Urothelium cell line (cell line): ENCODE data around the gene CPNE9.

Source experiments
- DNase-seq: peaks from one replicate; pipeline ENCODE4 v3.0.0; 2011; ENCODE audit warnings: low spot score, mixed read lengths
- FAIRE-seq: peaks from 2 replicates; lab custom pipeline; 2011; peaks lifted over from hg19 to GRCh38; lab: Jason Lieb, UNC

The CPNE9 gene

GRCh38 chr3:9703736-9704346 lies at the start of gene CPNE9:
TSS of gene CPNE9 (plus strand) at chr3:9703833. CDS start at chr3:9703997, 164 bp downstream.
- FAIRE-seq (no peak), DNase-seq (no peak)

- DNase-seq (no peak), FAIRE-seq (no peak)
Measured at GRCh38 chr3:9659849-9660248, 43.8 kb upstream of the CPNE9 start.

- FAIRE-seq: no peak
- no peak for DNase-seq
Measured at GRCh38 chr3:9660972-9661371, 42.7 kb upstream of the CPNE9 start.

GRCh38 chr3:9664119-9664751 lies 39.4 kb upstream of the CPNE9 start:
- DNase-seq: no peak
- no peak for FAIRE-seq

GRCh38 chr3:9666704-9667445 lies 36.8 kb upstream of the CPNE9 start:
- FAIRE-seq (no peak), DNase-seq (no peak)

GRCh38 chr3:9669277-9669676 lies 34.4 kb upstream of the CPNE9 start:
- FAIRE-seq: no peak
- DNase-seq: no peak

GRCh38 chr3:9669720-9670432 lies 33.8 kb upstream of the CPNE9 start:
- FAIRE-seq (no peak), DNase-seq (no peak)

GRCh38 chr3:9673082-9673481 lies 30.6 kb upstream of the CPNE9 start:
- no peak for FAIRE-seq
- no peak for DNase-seq

- FAIRE-seq: no peak
- DNase-seq: no peak
Measured at GRCh38 chr3:9673752-9674151, 29.9 kb upstream of the CPNE9 start.

GRCh38 chr3:9675736-9676290 lies 27.8 kb upstream of the CPNE9 start:
- FAIRE-seq (no peak), DNase-seq (no peak)

GRCh38 chr3:9676785-9677184 lies 26.8 kb upstream of the CPNE9 start:
- DNase-seq (no peak), FAIRE-seq (no peak)

- no peak for DNase-seq
- FAIRE-seq: no peak
Measured at GRCh38 chr3:9678493-9678892, 25.1 kb upstream of the CPNE9 start.

- DNase-seq: no peak
- FAIRE-seq: no peak
Measured at GRCh38 chr3:9679476-9680080, 24.1 kb upstream of the CPNE9 start.

GRCh38 chr3:9681011-9681722 lies 22.5 kb upstream of the CPNE9 start:
- DNase-seq (no peak), FAIRE-seq (no peak)

GRCh38 chr3:9681723-9682081 lies 21.9 kb upstream of the CPNE9 start:
- FAIRE-seq: no peak
- no peak for DNase-seq

- FAIRE-seq (no peak), DNase-seq (no peak)
Measured at GRCh38 chr3:9682096-9682495, 21.5 kb upstream of the CPNE9 start.

GRCh38 chr3:9683426-9683825 lies 20.2 kb upstream of the CPNE9 start:
- no peak for FAIRE-seq
- no peak for DNase-seq

- no peak for DNase-seq
- FAIRE-seq: no peak
Measured at GRCh38 chr3:9685216-9686049, 18.2 kb upstream of the CPNE9 start.

GRCh38 chr3:9686050-9686550 lies 17.5 kb upstream of the CPNE9 start:
- no peak for FAIRE-seq
- DNase-seq: no peak
